ENCODE results near the gene DOCK10.

Gene DOCK10

DNA sequence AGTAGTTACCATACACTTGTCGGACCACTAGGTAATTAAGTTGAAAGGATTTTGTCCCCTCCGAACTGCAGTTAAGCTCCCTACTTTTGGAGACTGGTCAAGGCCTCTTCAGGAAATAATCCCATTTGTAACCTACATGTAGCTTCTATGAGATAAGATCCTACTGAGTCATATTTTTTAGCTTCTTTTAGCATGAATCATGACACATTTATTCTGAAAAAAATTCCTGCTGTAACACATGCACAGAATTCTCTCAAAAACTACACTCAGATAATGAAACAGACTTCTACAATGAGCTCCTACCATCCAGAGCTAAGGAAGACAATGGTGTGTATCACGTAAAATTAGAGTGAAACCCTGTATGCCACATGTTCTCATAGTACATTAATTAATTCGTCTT is 225.5 kb downstream of the DOCK10 start:
- no peak for DNase-seq

DNA sequence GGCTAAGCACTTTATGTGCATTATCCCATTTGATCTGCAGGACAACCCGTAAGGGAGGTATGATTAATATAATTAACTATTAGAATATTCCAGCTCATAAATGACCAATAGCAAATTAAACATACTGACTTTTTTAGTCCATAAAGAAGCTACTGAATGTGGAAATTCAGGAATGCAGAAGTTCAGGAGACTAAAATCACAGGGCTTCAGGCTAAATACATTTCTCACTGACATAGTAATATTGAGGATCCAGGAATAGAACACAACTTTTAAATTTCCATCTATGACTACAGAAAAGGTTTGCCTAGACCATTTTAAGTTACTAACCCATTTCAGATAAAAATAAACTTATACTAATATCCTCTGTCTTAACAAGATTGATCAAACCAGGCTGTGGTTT is 228.7 kb downstream of the DOCK10 start:
- DNase-seq: no peak

DNA sequence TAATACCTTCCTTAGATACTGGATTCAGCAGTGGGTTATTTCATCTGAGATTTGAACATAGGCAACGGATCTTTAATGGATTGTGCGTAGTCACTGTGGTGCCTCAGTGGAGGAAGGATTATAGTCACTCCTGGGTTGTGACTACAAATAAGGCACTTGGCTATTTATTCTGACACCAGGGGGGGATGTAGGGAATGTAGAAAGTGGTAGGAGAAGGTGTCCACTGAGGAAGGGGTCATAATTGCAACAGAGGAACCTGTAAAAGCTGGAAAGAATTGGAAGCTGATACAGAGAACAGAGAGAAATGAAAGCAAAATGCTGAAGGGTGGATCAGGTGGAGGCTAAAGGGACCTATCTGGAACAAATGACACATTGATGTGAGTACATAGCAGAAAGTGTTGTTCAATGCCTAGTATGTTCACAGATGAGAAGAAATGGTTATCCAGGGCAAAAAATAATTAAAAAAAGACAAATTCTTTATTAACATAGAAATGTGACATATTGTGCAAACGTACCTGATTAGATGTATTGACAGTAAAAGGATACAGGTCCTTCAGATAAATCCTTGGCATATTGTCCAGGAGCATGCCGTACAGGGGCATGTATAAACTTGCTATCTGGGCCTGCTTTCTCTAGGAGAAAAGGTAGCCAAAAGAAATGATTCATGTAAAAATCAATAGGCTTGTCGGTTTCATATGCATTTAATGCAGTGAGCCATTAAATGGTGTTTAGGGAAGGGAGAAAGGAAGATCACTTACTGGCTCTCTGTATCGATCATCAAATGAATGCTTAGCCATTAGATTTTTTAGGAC is 234.9 kb downstream of the DOCK10 start:
- DNase-seq: no peak

DNA sequence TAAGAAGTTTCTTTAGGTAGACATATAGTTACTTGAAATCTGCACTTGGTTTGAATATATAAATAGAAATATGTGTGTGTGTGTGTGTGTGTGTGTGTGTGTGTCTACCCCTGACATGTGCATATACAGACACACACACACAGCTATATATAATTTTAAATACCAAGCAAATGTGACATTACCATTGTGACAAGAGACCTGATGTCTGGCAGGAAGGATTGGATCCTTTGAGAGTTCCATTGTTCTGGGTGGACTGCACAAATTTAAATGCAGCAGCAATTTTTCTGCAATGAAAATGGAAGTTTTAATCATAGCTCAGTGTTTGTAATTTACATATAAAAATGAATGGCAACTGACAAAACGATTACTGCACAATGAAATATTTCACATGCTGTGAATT is 238.3 kb downstream of the DOCK10 start:
- no peak for DNase-seq

DNA sequence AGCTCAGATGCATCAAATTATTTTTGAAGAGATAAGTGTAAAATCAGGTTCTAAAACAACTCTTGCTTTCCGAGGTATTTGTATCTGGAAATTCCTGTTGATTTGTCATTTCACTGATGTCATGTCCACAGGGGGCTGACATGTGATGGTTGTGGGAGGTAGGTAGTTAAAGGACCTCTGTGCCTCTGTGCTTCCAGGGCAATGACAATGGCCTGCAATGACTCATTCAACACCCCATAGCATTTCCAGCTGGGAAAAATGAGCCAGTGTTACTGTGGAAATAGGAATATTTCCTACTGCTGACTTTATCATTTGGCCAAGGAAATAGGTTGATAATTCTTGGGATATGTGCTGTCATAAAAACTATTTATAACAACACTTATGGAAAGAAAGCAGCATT is 239.9 kb downstream of the DOCK10 start:
- DNase-seq: no peak

DNA sequence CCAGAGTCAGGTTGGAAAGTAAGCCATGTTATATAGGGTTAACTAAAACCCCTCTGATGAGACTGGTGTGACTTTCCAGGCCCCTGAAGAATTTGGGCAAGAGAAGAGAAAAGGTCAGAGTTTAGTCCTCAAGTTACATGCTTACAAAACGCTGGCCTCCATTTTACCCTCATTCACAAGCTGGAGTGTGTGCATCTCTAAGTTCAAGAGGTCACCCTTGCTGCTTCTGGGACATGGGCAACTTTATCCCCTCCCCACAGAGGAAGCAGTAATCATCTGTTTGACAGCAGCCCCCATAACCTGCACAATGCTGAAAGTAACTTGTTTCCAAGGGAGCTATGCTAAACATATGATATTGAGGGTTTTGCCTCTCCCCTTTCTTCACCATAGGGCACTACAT is 240.9 kb downstream of the DOCK10 start:
- no peak for DNase-seq

DNA sequence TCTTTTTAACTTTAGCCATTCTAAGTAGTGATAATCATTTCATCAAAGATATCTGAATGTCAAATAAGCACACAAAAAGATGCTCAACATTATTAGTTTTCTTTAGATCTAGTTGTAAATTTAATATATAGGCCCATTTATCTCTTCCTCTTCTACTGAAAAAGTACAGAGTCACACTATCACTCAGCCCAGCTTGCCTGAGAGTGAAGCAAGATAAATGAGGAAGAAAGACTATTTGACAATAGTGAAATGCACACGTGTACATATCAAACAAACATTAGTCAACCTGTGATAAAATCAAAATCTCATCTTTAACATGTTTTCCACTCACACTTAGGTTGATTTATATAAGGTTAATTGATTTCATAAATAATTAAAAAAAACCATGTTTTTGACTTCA is 242.6 kb downstream of the DOCK10 start:
- DNase-seq: no peak

DNA sequence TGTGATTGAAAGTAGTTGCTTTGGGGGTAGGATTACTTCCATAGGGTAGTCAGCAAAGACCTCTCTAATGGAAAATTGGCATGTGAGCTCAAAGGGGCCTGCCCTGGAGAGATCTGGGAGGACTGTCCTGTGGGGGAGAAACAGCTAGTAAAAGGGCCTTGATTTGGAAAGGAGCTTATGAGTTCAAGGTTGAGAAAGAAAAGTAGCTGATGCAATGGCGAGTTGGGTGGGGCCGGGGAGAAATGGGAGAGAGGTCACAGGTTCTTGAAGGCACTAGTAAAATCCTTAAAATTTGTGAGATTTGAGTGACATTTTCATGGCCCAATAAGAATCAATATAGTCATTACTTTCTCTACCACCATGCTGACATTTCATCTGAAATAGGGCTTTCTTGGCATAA is 244.1 kb downstream of the DOCK10 start:
- DNase-seq: no peak

DNA sequence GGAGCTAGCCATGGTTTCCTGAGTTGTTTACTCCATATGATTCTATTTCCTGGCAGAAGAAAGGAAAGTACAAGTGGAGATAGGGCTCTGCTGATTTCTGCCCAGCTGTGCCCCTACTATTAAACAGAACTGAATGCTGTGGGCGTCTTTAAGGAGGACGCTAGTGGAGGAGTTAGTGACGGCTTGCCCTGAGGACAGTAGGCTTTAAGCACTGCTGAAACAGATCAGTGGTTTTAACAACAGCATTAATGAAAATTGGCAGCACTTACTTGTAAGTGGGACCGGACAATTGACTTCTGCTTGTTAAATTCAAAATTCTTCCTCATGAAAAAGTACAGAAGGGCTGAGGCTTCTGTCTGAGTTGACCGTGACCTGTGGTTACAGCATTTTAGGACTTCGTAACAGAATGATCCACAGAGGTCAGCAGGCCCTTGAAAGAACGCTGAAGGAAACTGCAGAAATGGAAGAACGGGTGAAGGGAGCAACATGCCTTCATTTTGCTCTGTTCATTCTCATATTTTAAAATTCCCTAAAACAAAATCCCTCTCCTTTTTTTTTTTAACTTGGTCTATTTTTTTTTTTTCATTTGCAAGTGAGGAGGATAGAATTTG is 245.5 kb downstream of the DOCK10 start:
- no peak for DNase-seq

DNA sequence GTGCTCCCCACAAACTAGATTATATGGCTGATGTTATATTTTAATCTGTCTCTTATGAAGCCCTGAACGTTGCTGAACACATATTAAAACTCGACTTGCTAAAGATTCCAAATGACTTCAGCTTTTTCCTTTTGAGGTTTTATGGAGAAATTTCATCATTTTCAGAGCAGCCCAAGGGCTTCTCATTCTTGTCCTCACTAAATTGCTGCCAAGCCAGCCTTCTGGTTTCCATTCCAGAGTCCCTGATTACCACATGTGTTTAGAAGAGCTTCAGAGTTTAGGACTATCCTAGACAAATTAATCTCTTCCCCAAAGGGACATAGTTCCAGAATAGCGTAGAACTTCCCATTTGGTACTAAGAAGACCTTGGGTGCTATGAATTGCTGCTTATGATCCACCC is 248.3 kb downstream of the DOCK10 start:
- no peak for DNase-seq

DNA sequence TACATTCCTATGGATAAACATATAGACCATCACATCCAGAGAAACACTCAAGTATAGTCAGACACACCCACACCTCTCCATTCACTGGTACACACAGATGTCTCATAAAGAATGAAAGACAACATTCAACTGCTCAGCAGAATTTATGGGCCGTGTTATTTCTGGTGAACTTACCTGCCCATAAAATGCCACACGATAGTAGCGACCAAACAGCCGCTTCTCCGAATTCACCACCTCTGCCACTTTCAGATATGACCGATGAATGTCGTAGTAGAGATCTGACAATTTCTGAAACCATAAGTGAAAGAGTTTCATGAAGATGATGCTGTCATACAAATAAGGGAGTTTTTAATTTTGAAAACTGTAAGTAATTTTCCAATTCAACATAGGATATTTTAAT is 255.4 kb downstream of the DOCK10 start:
- no peak for DNase-seq

DNA sequence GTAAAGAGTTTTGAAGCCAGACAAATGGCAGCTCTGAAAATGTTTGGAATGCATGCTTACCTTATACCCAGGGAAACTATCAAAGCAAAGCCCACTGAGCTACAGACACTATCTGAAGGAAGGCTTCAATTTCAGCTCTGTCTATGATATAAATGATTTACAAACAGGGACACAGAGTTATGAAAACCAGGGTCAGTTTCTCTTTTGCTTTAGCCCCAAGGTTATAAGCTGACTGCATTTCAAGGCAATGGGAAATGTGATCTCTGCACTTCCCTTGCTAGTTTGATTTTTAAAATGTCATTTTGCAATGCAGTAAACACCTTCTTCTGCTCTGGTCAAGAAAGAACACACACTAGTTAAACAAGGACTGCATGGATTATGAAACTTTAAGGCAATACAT is 260.9 kb downstream of the DOCK10 start:
- DNase-seq: no peak

DNA sequence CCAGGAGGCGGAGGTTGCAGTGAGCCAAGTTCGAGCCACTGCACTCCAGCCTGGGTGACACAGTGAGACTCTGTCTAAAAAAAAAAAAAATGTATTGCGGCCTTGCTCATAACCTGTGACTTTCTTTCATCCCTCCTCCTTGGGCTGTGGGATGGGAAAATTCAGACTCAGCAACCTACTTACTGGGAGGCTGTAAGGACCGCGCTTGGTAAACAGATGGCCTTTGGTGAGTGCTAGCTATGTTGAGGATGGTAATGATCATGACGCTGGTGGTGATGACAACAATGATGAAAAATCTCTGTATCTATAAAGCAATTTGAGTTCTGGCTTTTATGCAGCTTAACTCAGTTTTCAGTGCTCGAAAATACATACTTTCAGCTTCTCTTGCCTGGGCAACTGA is 261.4 kb downstream of the DOCK10 start:
- no peak for DNase-seq

DNA sequence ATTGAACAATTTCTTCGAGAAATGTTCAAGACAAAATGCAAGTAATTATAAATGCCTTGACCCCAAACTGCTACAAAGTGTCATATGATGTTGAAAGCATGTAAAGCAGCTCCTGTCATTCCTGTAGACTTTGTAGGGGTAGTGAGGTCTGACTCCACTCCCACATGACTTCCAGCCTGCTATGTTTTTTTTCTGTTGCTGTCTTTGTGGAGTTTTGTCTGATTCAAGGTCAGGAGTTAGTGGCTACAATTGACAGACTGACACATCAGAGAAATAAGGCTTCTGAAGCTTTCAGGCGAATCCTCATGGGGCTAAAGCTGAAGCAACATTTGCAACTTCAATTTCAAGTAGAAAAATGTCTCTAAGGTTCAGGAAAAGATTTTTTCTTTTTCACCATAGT is 262.2 kb downstream of the DOCK10 start:
- no peak for DNase-seq

DNA sequence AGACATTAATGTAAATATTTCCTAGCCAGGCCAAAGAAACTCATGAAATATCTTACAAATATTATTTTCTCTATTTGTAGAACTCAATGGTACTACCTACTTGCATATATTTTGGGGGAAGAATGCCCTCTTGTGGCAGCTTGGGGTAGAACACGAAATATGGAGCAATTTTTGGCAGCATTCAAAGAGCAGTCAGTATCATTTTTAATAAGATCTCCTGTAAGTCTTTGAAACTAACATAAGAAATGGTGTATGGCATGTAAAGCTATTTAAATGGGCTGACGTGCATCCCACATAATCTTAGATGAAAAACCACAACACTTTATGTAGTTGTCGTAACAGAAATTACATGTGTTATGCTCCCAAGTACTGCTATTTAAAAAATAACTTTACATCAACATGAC is 263.8 kb downstream of the DOCK10 start:
- no peak for DNase-seq

DNA sequence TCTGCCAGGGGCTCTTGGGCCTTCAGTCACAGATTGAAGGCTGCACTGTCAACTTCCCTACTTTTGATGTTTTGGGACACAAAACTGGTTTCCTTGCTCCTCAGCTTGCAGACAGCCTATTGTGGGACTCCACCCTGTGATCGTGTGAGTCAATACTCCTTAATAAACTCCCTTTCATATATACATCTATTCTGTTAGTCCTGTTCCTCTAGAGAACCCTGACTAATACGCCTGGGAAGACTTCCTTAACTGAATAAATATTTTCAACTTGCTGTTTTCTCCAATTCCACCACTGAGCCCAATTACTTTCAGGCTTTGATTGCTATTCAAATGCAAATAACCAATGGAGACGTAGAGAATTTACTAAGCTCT is 264.7 kb downstream of the DOCK10 start:
- no peak for DNase-seq

DNA sequence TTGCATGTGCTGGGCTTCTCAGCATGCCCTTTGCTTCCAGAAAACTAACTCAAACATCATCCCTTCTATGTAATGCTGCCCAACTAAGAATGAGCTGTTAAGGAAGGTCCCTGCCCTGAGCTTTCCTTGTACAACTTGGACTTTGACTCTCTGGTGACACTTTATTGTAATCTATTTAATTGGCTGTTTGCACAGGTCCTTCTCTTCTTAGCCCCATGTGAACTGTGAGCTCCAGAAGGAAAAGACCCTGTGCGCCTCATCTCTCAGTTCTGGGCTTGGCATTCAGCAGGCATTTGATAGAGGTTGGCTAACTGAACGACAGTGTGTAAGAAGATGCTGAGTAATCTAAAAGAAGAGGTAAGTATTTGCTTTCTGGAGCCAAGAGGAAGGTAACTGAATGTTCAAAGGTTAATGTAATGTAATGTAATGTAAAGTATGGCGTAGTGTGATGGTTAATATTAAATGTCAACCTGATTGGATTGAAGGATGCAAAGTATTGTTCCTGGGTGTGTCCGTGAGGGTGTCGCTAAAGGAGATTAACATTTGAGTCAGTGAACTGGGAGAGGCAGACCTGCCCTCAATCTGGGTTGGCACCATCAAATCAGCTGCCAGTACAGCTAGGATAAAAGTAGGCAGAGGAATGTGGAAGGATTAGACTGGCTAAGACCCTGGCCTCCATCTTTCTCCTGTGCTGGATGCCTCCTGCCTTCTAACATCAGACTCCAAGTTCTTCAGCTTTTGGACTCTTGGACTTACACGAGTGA is 265.3 kb downstream of the DOCK10 start:
- no peak for DNase-seq

DNA sequence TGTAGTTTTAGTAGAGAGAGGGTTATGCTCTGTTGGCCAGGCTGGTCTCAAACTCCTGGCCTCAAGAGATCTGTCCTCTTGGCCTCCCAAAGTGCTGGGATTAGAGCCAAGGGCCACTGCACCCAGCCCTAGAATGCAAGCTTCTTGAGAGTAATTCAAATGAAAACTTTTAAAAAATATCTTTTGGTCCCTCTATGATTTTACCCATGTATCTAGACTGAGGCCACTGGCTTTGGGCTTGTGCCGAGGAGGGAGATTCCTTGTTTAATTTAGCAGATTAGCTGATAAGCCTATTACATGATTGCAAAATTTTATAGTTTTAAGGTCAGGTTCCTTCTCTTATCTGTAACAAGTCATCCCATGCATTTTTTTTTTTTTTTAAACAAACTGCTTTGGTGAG is 266.6 kb downstream of the DOCK10 start:
- no peak for DNase-seq

DNA sequence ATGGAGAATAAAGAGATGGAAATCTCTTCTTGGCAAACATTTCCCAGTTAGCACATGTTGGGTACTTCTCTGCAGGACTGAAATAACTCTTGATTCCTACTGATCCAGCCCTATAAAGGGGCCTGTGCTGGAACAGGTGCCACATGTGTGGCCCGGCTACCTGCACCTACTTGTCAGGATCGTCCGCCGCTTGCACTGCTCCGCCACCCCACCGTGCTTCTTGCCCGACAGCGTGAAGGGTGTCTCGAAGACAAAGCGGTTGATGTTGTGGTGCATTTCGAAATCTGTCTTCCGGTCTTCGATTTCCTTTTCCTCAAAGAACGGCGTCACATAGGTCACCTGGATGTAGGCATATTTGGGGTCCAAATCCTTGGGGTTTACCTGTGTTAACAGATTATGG is 267.5 kb downstream of the DOCK10 start:
- DNase-seq: no peak

DNA sequence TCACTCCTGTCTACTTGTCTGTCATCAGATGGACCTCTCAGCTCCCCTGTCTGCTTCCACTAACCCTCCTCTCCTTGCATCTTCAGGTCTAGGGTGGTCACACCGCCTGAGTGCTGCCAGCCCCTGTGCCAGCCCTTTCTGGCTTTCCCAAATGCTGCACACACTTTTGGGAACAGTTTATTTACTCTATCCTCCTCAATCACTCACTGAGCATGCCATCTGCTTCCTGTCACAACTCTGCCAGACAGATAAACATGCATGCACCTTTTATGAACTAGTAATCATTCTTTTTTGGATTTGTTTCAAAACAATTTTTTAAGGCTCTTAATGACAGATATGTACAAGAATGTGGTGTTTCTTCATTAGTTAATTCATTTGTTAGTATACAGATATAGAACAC is 269.8 kb downstream of the DOCK10 start:
- DNase-seq: no peak

DNA sequence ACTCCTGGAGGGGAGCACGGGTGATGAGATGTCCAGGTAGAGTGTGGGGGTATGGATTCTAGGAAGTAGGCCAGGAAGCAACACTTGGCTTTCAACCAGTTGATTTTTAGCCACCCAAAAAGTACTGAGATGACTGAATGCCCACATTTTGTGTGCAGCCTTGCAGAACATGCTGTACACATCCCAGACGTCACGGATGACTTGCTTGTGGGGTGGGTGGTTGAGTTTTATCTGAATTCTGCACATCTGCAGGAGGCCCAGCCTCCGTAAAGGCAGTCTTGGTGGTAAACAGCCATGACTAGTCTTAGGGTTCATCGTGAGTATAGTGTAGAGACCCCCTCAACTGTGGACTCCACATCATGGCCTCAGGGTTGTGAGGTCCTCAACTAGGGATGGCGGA is 272.8 kb downstream of the DOCK10 start:
- DNase-seq: no peak

DNA sequence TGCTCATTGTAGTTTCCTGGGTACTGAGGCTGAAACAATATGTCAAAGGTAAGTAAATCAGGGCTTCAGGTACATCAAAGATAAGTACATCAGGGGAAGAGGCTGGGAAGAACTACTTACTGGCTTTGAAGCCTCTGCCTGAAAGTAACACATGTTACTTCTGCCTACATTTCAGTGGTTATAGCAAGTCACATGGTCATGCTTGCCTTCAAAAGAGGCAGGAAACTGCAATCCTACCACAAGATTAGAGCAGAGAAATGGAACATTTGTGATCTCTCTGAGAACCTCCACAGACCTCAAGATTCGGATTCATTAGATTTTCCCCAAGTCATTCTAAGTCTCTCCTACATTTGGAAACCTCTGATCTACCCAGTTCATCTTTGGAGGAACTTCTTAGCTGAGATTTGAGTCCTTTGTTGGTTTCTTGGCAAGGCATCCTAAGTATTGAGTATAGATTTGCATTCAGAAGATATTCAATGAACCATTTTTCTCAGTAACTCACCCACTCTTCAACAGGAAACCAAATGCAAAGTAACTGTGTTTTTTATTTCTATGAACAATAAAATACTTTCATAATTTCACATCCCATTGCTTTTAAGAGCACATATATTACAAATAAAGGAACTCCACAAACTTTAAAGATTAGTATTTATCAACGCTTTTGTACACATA is 277.6 kb downstream of the DOCK10 start:
- DNase-seq: no peak

DNA sequence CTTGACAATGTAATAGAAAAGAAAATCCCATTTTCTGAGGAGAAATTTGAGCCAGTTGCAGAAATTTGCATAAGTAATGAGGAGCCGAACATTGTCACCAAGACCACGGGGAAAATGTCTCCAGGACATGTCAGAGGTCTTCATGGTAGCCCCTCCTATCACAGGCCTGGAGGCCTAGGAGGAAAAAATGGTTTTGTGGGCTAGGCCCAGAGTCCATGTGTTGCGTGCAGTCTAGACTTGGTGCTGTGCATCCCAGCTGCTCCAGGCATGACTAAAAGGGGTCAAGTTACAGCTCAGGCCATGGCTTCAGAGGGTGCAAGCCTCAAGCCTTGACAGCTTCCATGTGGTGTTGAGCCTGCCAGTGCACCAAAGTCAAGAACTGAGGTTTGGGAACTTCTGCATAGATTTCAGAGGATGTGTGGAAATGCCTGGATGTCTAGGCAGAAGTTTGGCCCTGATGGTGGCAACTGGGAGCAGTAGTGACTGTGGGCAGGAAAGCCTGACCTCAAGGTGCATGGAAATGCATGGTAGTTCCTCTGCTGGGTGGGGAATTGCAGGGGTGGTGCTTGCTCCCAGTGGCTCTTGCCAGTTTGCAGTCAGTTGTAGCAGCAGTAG is 284.2 kb downstream of the DOCK10 start:
- no peak for DNase-seq
